ENCODE data around the gene CSMD2.

- no peak for TF ChIP-seq TEAD4 (CRISPR knock-in tag; IDR thresholded peaks at IDR 0.05)
- TF ChIP-seq, protein P1, sequence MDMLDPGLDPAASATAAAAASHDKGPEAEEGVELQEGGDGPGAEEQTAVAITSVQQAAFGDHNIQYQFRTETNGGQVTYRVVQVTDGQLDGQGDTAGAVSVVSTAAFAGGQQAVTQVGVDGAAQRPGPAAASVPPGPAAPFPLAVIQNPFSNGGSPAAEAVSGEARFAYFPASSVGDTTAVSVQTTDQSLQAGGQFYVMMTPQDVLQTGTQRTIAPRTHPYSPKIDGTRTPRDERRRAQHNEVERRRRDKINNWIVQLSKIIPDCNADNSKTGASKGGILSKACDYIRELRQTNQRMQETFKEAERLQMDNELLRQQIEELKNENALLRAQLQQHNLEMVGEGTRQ (CRISPR knock-in tag; IDR thresholded peaks at IDR 0.05), result no peak
- no peak for TF ChIP-seq ATF1 (CRISPR knock-in tag; IDR thresholded peaks at IDR 0.05)
- no peak for TF ChIP-seq CTCF (IDR thresholded peaks at IDR 0.05)
- TF ChIP-seq, protein P2, sequence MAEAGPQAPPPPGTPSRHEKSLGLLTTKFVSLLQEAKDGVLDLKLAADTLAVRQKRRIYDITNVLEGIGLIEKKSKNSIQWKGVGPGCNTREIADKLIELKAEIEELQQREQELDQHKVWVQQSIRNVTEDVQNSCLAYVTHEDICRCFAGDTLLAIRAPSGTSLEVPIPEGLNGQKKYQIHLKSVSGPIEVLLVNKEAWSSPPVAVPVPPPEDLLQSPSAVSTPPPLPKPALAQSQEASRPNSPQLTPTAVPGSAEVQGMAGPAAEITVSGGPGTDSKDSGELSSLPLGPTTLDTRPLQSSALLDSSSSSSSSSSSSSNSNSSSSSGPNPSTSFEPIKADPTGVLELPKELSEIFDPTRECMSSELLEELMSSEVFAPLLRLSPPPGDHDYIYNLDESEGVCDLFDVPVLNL (CRISPR knock-in tag; IDR thresholded peaks at IDR 0.05; ENCODE audit: borderline replicate concordance, low read depth), result no peak
- no peak for TF ChIP-seq CREM (CRISPR knock-in tag; IDR thresholded peaks at IDR 0.05)
- no peak for TF ChIP-seq ETV6 (CRISPR knock-in tag; IDR thresholded peaks at IDR 0.05)
These were observed 234.5 kb downstream of the CSMD2 start for GRCh38 chr1:33930346-33931110.

Measured in WTC11 (cell line).